Keratinocyte (primary cell): ENCODE results near the gene SERPINB10. TPM values are rescaled to one million over a fixed set of nuclear protein-coding genes. Genes with fewer than 3 reads are reported as not detected.
A peak's percentile ranks its signal among the peaks of the same experiment; 100 is the strongest.

Experiments
- DNase-seq: peaks from one replicate; pipeline ENCODE4 v3.0.0-alpha.2; 2011; ENCODE audit warnings: low read depth, missing footprints, low spot score
- FAIRE-seq: peaks from 2 replicates; lab custom pipeline; 2011; peaks lifted over from hg19 to GRCh38; lab: Jason Lieb, UNC
- H2AFZ ChIP-seq: 2 replicates; pipeline ENCODE4 v1.6.0; 2012; ENCODE audit warnings: low read length, control low read depth, inconsistent platforms; ENCODE audit not compliant: control insufficient read depth
- H3K27ac ChIP-seq: 2 replicates; pipeline ENCODE4 v1.5.1; 2011; ENCODE audit warnings: low read length; ENCODE audit not compliant: control insufficient read depth, insufficient read depth
- H3K27me3 ChIP-seq: 3 replicates; pipeline ENCODE4 v1.6.0; 2011; ENCODE audit warnings: low read length; ENCODE audit not compliant: control insufficient read depth, insufficient read depth; ENCODE audit errors: extremely low read depth
- H3K36me3 ChIP-seq, 2 experiments: 2 replicates in 1 of 2; 3 replicates in 1 of 2; pipeline ENCODE4 v1.5.1; 2011; ENCODE audit warnings: low read length in 2 of 2, mild to moderate bottlenecking in 1 of 2; ENCODE audit not compliant: control insufficient read depth in 2 of 2, insufficient read depth in 2 of 2; ENCODE audit errors: extremely low read depth in 1 of 2
- H3K4me1 ChIP-seq: 3 replicates; pipeline ENCODE4 v1.5.1; 2011; ENCODE audit warnings: low read length; ENCODE audit not compliant: control insufficient read depth, insufficient read depth; ENCODE audit errors: extremely low read depth
- H3K4me2 ChIP-seq: 3 replicates; pipeline ENCODE4 v1.6.0; 2011; ENCODE audit warnings: low read depth, low read length; ENCODE audit not compliant: control insufficient read depth, insufficient read depth; ENCODE audit errors: extremely low read depth
- H3K4me3 ChIP-seq, 3 experiments: fragments of 200-600 bp in 1 of 3; sonication (generic) in 1 of 3; 2 replicates in 2 of 3; 3 replicates in 1 of 3; pipeline ENCODE4 v1.5.1; 2011 to 2016; ENCODE audit warnings: low read length in 3 of 3, mild to moderate bottlenecking in 3 of 3, control low read depth in 2 of 3, inconsistent platforms in 1 of 3, low read depth in 1 of 3, mixed read lengths in 1 of 3, mixed run types in 1 of 3, moderate library complexity in 1 of 3; ENCODE audit not compliant: control insufficient read depth in 2 of 3, insufficient read depth in 2 of 3; ENCODE audit errors: extremely low read depth in 1 of 3
- H3K79me2 ChIP-seq: 2 replicates; pipeline ENCODE4 v1.6.0; 2012; ENCODE audit warnings: low read length; ENCODE audit not compliant: control insufficient read depth, insufficient read depth
- H3K9ac ChIP-seq: 3 replicates; pipeline ENCODE4 v1.6.0; 2011; ENCODE audit warnings: low read length; ENCODE audit not compliant: control insufficient read depth, insufficient read depth; ENCODE audit errors: extremely low read depth
- H3K9me1 ChIP-seq: 3 replicates; pipeline ENCODE4 v1.6.0; 2011; ENCODE audit warnings: low read length; ENCODE audit not compliant: control insufficient read depth, insufficient read depth; ENCODE audit errors: extremely low read depth
- H3K9me3 ChIP-seq: 2 replicates; pipeline ENCODE4 v1.5.1; 2012; ENCODE audit warnings: low read depth, low read length; ENCODE audit not compliant: control insufficient read depth
- H4K20me1 ChIP-seq: 3 replicates; pipeline ENCODE4 v1.6.0; 2011; ENCODE audit warnings: low read length; ENCODE audit not compliant: control insufficient read depth, insufficient read depth; ENCODE audit errors: extremely low read depth
- CTCF ChIP-seq, 3 experiments: IDR thresholded peaks in 1 of 3; conservative IDR thresholded peaks in 1 of 3; optimal IDR thresholded peaks in 1 of 3; 2 replicates in 2 of 3; 3 replicates in 1 of 3; pipeline versions ENCODE3 to v1.5.1; 2011; ENCODE audit warnings: low read length in 3 of 3, mild to moderate bottlenecking in 3 of 3, moderate library complexity in 2 of 3, control low read depth in 1 of 3, inconsistent platforms in 1 of 3; ENCODE audit not compliant: insufficient read depth in 2 of 3; ENCODE audit errors: extremely low read depth in 1 of 3
- EZH2 ChIP-seq: IDR thresholded peaks from one replicate; pipeline ENCODE4 v1.6.1; 2012; ENCODE audit warnings: inconsistent platforms, mild to moderate bottlenecking, low read length, moderate library complexity
- dilution Hi-C: fragments of 300-500 bp; cut with MboI; formaldehyde crosslinking; loops from one replicate; pipeline ENCODE4 v1.7.0; 2020; ENCODE audit warnings: low sequenced_read_pairs; ENCODE audit not compliant: extremely low pct_ligation_motif_present
- polyA plus RNA-seq, 5 experiments: library from polyadenylated mRNA; depleted of rRNA in 3 of 5; stranded (reverse) in 3 of 5; stranded (forward) in 1 of 5; unstranded in 1 of 5; fragments of >200 nt; gene quantifications; 1 replicate in 1 of 5; 2 replicates in 3 of 5; 3 replicates in 1 of 5; pipeline versions ENCODE4 v1.2.1 to v1.2.3, GENCODE V29; 2011 to 2012; ENCODE audit warnings: missing spikeins in 2 of 5, low read depth in 1 of 5, low replicate concordance in 1 of 5

SERPINB10 gene
- polyA plus RNA-seq, 1 donor (not counting 4 experiments of a cell fraction or from before 2014, with no cell fraction given) = 10.1 TPM

- no peak overlapping the region for H3K9ac ChIP-seq
- H3K27me3 ChIP-seq = no peaks in the 10 kb centered on the region
- peak overlapping the region; percentile 49 for H2AFZ ChIP-seq
- no peaks in the 10 kb centered on the region for H3K9me1 ChIP-seq
- no peak for DNase-seq
- no peak overlapping the region for H3K4me3 ChIP-seq
- dilution Hi-C loops = no loop called here
- H3K79me2 ChIP-seq = peaks cover 55% of the 10 kb centered on the region
- peak overlapping the region; percentile 39 for H3K4me2 ChIP-seq
- H3K4me1 ChIP-seq = peaks cover 14% of the 10 kb centered on the region
- no peaks in the 10 kb centered on the region for H4K20me1 ChIP-seq
- peak; percentile 86 for FAIRE-seq
- no peak overlapping the region for H3K27ac ChIP-seq
- TF ChIP-seq EZH2 (no peak), CTCF (optimal IDR thresholded peaks at IDR 0.05 in 1 of 3, IDR thresholded peaks at IDR 0.05 in 1 of 3, conservative IDR thresholded peaks at IDR 0.05 in 1 of 3; ENCODE audit: extremely low read depth in 1 of 3, insufficient read depth in 2 of 3, low read length in 3 of 3) (peak; percentile 75 to 91 (median 83))
- H3K9me3 ChIP-seq = no peaks in the 10 kb centered on the region
- H3K36me3 ChIP-seq = peaks cover 26 to 30% of the 10 kb centered on the region in 2 experiments
Observed at GRCh38 chr18:63979409-63979920, 71.7 kb downstream of the SERPINB10 start.

GRCh38 chr18:63980027-63980426, 72.3 kb downstream of the SERPINB10 start:
- Histone ChIP-seq H3K4me3 (no peak overlapping the region), H2AFZ (no peak overlapping the region), H3K9me3 (no peaks in the 10 kb centered on the region), H3K9ac (no peak overlapping the region), H3K79me2 (peaks cover 50% of the 10 kb centered on the region), H4K20me1 (no peaks in the 10 kb centered on the region), H3K36me3 (peaks cover 28 to 32% of the 10 kb centered on the region in 2 experiments), H3K27me3 (no peaks in the 10 kb centered on the region), H3K9me1 (no peaks in the 10 kb centered on the region), H3K27ac (no peak overlapping the region), H3K4me2 (peak overlapping the region; percentile 39), H3K4me1 (peaks cover 8% of the 10 kb centered on the region)
- TF ChIP-seq CTCF (optimal IDR thresholded peaks at IDR 0.05 in 1 of 3, IDR thresholded peaks at IDR 0.05 in 1 of 3, conservative IDR thresholded peaks at IDR 0.05 in 1 of 3; ENCODE audit: extremely low read depth in 1 of 3, insufficient read depth in 2 of 3, low read length in 3 of 3) (no peak), EZH2 (no peak)
- FAIRE-seq (no peak), DNase-seq (no peak)
- dilution Hi-C loops = no loop called here
